ENCODE data around the gene USP25.

The USP25 gene

DNA sequence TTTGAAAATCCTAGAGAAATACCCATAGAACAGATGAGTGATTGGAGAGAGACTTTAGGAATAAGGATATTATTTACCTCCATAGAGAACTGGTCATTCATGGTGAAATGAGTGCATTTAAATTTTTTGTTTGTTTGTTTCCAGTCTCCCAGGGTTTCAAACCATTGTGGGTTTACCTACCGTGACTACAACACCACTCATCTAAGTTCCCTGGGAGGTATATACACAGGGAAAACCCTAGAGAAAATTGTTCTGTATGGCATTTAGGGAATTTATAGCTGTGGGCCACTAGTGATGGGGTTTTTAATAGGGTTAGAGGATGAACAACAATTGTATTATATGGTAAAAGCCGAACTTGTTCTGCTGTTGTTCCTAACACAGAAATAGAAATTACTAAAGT lies 109.2 kb downstream of the USP25 start:
- H3K4me3 ChIP-seq (ENCODE audit: low read depth, low read length), result no peak overlapping the region
- TF ChIP-seq, protein P1, sequence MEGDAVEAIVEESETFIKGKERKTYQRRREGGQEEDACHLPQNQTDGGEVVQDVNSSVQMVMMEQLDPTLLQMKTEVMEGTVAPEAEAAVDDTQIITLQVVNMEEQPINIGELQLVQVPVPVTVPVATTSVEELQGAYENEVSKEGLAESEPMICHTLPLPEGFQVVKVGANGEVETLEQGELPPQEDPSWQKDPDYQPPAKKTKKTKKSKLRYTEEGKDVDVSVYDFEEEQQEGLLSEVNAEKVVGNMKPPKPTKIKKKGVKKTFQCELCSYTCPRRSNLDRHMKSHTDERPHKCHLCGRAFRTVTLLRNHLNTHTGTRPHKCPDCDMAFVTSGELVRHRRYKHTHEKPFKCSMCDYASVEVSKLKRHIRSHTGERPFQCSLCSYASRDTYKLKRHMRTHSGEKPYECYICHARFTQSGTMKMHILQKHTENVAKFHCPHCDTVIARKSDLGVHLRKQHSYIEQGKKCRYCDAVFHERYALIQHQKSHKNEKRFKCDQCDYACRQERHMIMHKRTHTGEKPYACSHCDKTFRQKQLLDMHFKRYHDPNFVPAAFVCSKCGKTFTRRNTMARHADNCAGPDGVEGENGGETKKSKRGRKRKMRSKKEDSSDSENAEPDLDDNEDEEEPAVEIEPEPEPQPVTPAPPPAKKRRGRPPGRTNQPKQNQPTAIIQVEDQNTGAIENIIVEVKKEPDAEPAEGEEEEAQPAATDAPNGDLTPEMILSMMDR (IDR thresholded peaks at IDR 0.05; ENCODE audit: borderline replicate concordance, insufficient read depth, low read depth, low read length), result no peak

DNA sequence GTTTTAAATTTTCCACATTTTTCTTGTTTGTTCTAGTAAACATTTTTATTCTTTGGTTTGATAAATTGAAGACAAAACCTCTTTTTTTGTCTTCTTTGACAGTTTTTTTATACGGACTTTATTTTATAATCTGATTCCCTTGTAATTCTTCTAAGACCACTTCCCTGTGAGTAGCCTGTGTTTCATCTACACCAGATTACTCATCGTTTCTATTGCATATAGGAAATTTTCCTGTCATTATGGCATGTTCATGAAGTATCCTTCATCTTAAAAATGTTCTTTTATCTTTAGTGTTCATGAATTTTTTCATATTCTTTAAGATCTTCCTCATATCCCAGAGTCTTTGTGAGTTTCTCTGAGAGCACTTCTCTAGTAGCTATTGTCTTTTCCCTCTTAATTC lies 109.8 kb downstream of the USP25 start:
- H3K4me3 ChIP-seq (ENCODE audit: low read depth, low read length), result no peak overlapping the region
- TF ChIP-seq, protein P1 (IDR thresholded peaks at IDR 0.05; ENCODE audit: borderline replicate concordance, insufficient read depth, low read depth, low read length), result no peak

DNA sequence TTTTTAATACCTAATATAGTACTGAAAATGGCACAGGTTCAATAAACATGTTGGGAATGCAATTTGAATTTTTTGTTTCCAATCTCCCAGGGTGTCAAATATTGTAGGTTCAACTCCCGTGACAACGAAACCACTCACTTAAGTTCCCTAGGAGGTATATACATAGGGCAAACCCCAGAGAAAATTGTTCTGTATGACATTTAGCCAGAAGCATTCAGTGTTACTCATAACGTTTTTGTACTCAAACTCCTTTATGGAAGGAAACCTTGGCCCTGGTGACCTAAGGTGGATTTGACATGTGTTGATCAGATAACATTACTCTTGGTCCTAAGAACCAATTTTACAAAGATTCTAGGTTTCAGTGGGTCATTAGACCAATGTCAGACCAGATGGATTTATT lies 110.6 kb downstream of the USP25 start:
- TF ChIP-seq, protein P1 (IDR thresholded peaks at IDR 0.05; ENCODE audit: borderline replicate concordance, insufficient read depth, low read depth, low read length), result no peak
- H3K4me3 ChIP-seq (ENCODE audit: low read depth, low read length), result no peak overlapping the region

DNA sequence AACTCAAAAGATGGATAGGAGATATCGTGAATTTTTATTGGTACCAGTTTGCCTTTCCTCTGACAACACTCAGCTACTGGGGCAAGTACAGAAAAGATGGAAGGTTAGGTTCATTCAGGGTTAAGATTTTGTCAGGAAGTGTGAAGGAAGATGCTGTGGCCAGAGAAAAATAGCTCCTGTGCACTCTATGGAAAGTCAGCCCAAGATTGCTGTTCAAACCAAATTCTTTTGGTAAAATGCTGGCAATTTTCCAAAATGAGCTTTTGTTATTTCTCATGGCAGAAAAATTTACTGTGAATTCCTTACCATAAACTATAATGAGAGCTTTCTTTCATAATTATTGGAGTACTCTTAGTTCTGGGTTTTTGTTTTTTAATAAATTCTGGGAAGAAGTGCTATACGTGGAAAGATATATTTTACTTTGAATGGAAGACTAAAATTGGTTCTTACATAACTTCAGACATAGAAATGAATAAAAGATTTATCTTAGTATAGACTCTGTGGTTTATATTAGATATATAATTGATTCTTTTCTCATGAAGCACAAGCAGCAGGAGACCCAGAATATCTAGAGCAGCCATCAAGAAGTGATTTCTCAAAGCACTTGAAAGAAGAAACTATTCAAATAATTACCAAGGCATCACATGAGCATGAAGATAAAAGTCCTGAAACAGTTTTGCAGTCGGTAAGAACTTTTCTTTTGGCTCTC lies 112.2 kb downstream of the USP25 start:
- H3K4me3 ChIP-seq (ENCODE audit: low read depth, low read length), result no peak overlapping the region
- TF ChIP-seq, protein P1 (IDR thresholded peaks at IDR 0.05; ENCODE audit: borderline replicate concordance, insufficient read depth, low read depth, low read length), result no peak

DNA sequence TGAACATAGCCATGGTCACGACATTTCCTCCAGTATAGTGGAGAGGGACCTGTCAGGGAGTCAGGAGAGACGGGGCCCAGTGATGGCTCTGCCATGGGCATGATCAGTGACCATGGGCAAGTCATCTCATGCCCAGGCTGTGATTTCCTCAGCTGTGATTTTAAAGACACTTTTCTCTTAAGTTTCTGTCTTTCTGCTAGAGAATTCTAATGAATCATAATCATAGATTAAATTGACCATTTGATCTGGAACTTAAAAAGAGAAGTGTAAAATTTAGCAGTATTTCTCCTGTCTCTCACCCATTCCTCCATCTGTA lies 112.7 kb downstream of the USP25 start:
- TF ChIP-seq, protein P1 (IDR thresholded peaks at IDR 0.05; ENCODE audit: borderline replicate concordance, insufficient read depth, low read depth, low read length), result no peak
- H3K4me3 ChIP-seq (ENCODE audit: low read depth, low read length), result no peak overlapping the region

DNA sequence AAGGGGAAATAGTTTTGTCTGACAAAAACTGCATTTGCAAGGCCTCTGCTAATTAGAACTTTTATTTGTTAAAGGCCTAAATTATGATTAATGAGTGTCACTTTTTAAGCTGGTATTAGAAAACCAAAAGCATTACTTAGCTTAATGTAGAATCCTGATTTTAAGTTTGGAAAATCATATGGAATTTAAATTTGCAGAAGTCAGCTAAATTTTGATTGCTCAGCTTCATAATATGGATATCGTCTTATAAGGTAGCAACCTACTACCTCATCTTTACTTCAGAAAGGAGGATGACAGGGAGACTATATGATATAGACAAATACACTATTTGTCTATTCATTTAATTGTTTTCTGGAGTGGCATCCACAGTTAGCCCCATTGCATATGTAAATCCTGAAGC lies 114.0 kb downstream of the USP25 start:
- TF ChIP-seq, protein P1 (IDR thresholded peaks at IDR 0.05; ENCODE audit: borderline replicate concordance, insufficient read depth, low read depth, low read length), result no peak
- no peak overlapping the region for H3K4me3 ChIP-seq (ENCODE audit: low read depth, low read length)

Measured in GM12875 (cell line).